Lower lobe of right lung (tissue), 2 donors: ENCODE results near the gene CCDC68. TPM values are rescaled to one million over a fixed set of nuclear protein-coding genes. Genes with fewer than 3 reads are reported as not detected.
A peak's percentile ranks its signal among the peaks of the same experiment; 100 is the strongest.

Experiments used
- ATAC-seq, 2 donors: fragments of 200-7000 bp; cut with Tn5 transposase; one replicate each; pipeline ENCODE4 v1.9.1; 2020 to 2022; ENCODE audit warnings: mild to moderate bottlenecking in 2 of 2, moderate library complexity in 2 of 2
- DNase-seq: peaks from one replicate; pipeline ENCODE4 v3.0.0-alpha.2; 2020
- H3K27ac ChIP-seq: fragments of 200-600 bp; one replicate; pipeline ENCODE4 v1.8.0; 2022
- H3K27me3 ChIP-seq: fragments of 200-600 bp; one replicate; pipeline ENCODE4 v1.8.0; 2022; ENCODE audit warnings: low read depth
- H3K36me3 ChIP-seq: fragments of 200-600 bp; one replicate; pipeline ENCODE4 v1.8.0; 2022; ENCODE audit warnings: mild to moderate bottlenecking
- H3K4me1 ChIP-seq: fragments of 200-600 bp; one replicate; pipeline ENCODE4 v1.8.0; 2022
- H3K4me3 ChIP-seq: fragments of 200-600 bp; one replicate; pipeline ENCODE4 v1.8.0; 2022; ENCODE audit warnings: mild to moderate bottlenecking
- H3K9me3 ChIP-seq: fragments of 200-600 bp; one replicate; pipeline ENCODE4 v1.8.0; 2022
- intact Hi-C: fragments of 100-400 bp; cut with DNase I; formaldehyde crosslinking; loops from one replicate; pipeline ENCODE4 v1.11.0; 2022
- total RNA-seq: library from RNA; stranded (reverse); fragmentation: NEBNext Ultra II Directional; extraction: Animal tissue kit (Norgen Biotek cat#: 25700); gene quantifications from one replicate; pipeline ENCODE4 v1.2.1, GENCODE V29; 2021
- TF ChIP-seq, protein P1 (sequence below): fragments of 200-600 bp; IDR thresholded peaks from one replicate; pipeline ENCODE4 v1.8.0; 2022; ENCODE audit warnings: antibody characterized with exemption, mild to moderate bottlenecking
- donor health status: DM: no; HTN: yes; CAD: no; lungs with severe emphysema.

Gene CCDC68
- total RNA-seq, 1 donor from 2014 or later = 20.2 TPM

DNA sequence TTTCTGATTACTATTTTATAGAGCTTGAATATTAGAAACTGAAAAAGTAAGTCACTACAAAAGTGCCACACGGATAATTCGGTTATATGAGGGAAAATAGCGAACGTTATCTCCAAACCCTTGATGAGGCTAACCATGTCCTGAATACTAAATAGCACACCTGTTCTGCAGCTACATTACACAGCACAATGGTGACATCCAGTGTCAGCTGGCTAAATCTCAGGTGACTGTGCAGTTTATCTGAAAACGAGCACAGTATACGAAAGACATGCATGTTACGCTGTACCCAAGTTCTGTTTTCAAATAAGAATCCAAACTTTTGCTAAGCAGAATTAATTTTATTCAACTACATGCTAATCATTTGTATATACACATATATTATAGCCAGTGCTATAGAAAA, 9.0 kb downstream of the CCDC68 start:
- DNase-seq (no peak), ATAC-seq (peak in 1 of 2 donors; percentile 70)
- peaks cover 36% of the 10 kb centered on the region for H3K4me1 ChIP-seq
- TF ChIP-seq, protein P1, sequence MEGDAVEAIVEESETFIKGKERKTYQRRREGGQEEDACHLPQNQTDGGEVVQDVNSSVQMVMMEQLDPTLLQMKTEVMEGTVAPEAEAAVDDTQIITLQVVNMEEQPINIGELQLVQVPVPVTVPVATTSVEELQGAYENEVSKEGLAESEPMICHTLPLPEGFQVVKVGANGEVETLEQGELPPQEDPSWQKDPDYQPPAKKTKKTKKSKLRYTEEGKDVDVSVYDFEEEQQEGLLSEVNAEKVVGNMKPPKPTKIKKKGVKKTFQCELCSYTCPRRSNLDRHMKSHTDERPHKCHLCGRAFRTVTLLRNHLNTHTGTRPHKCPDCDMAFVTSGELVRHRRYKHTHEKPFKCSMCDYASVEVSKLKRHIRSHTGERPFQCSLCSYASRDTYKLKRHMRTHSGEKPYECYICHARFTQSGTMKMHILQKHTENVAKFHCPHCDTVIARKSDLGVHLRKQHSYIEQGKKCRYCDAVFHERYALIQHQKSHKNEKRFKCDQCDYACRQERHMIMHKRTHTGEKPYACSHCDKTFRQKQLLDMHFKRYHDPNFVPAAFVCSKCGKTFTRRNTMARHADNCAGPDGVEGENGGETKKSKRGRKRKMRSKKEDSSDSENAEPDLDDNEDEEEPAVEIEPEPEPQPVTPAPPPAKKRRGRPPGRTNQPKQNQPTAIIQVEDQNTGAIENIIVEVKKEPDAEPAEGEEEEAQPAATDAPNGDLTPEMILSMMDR = no peak
- intact Hi-C loops = no loop called here
- H3K27me3 ChIP-seq = no peaks in the 10 kb centered on the region
- H3K9me3 ChIP-seq = no peaks in the 10 kb centered on the region
- no peak overlapping the region for H3K27ac ChIP-seq
- no peaks in the 10 kb centered on the region for H3K36me3 ChIP-seq
- no peak overlapping the region for H3K4me3 ChIP-seq

GRCh38 chr18:54949588-54949987, 9.7 kb downstream of the CCDC68 start:
- Histone ChIP-seq H3K27me3 (no peaks in the 10 kb centered on the region), H3K4me3 (no peak overlapping the region), H3K9me3 (no peaks in the 10 kb centered on the region), H3K27ac (no peak overlapping the region), H3K4me1 (peaks cover 43% of the 10 kb centered on the region), H3K36me3 (no peaks in the 10 kb centered on the region)
- TF ChIP-seq, protein P1 = no peak
- no peak for DNase-seq
- peak in 1 of 2 donors; percentile 20 for ATAC-seq
- intact Hi-C loops = no loop called here

GRCh38 chr18:54948350-54948837, 10.9 kb downstream of the CCDC68 start:
- TF ChIP-seq, protein P1 = no peak
- peak overlapping the region; percentile 40 for H3K27ac ChIP-seq
- ATAC-seq (peak; percentile 71), DNase-seq (no peak)
- H3K4me3 ChIP-seq = no peak overlapping the region
- H3K27me3 ChIP-seq = no peaks in the 10 kb centered on the region
- intact Hi-C loops = no loop called here
- H3K4me1 ChIP-seq = peaks cover 43% of the 10 kb centered on the region
- no peaks in the 10 kb centered on the region for H3K9me3 ChIP-seq
- no peaks in the 10 kb centered on the region for H3K36me3 ChIP-seq

DNA sequence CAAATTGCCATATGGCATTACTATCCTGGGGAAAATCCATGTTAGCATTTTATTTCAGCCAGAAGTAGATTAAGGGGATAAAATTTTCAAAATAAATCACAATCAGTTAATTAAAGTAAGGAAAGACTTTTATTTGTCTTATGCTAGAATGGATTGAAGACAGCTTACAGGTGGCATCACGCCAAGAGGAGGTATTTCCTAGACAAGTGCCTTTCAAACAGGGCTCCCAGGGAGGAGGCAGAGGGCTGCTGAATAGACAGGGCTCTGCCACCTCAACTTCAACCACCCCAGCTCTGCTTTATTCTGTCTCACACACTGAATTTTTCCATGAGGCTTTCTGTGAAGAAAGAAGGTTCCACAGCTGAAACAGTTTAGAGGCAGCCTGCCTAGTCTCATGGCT, 12.2 kb downstream of the CCDC68 start:
- peak in 1 of 2 donors; percentile 28 for ATAC-seq
- Histone ChIP-seq H3K4me1 (peaks cover 43% of the 10 kb centered on the region), H3K9me3 (no peaks in the 10 kb centered on the region)

GRCh38 chr18:54946149-54946581, 13.1 kb downstream of the CCDC68 start:
- intact Hi-C loops = no loop called here
- peaks cover 43% of the 10 kb centered on the region for H3K4me1 ChIP-seq
- DNase-seq (no peak), ATAC-seq (peak; percentile 41 to 71)
- no peaks in the 10 kb centered on the region for H3K9me3 ChIP-seq
- TF ChIP-seq, protein P1 = no peak
- H3K27me3 ChIP-seq = no peaks in the 10 kb centered on the region
- H3K4me3 ChIP-seq = peak overlapping the region; percentile 51
- H3K36me3 ChIP-seq = no peaks in the 10 kb centered on the region
- peak overlapping the region; percentile 70 for H3K27ac ChIP-seq

More for the DNA sequence above, 12.2 kb downstream of the CCDC68 start:
- Histone ChIP-seq H3K27ac (no peak overlapping the region), H3K4me3 (no peak overlapping the region), H3K27me3 (no peaks in the 10 kb centered on the region), H3K36me3 (no peaks in the 10 kb centered on the region)
- DNase-seq = no peak
- TF ChIP-seq, protein P1 = no peak
- intact Hi-C loops = no loop called here
